K562 (cell line): Measurements from ENCODE around the gene ELMO3. TPM values are rescaled to one million over a fixed set of nuclear protein-coding genes. Genes with fewer than 3 reads are reported as not detected.

ENCODE experiments used
- ATAC-seq: fragments of 200-7000 bp; cut with Tn5 transposase; 3 replicates; pipeline ENCODE4 v1.9.1; 2020; ENCODE audit warnings: moderate library complexity
- BruUV-seq: library from RNA; stranded (reverse); fragments of 400-500 nt; replicated peaks from 2 replicates; lab custom pipeline; 2021; lab: Mats Ljungman, UMichigan
- CTCF ChIA-PET: fragments of 300-600 bp; formaldehyde crosslinking; extraction: SDS; loops from one replicate; lab custom pipeline; 2021; ENCODE audit warnings: low intra/inter-chr PET ratio; lab: Yijun Ruan, JAX
- POLR2A ChIA-PET: fragments of 300-600, 350-650 bp; sonication (Branson Sonifier 250); formaldehyde crosslinking; extraction: SDS; loops from one replicate; lab custom pipeline; 2021; ENCODE audit warnings: antibody characterized with exemption, inconsistent platforms; lab: Yijun Ruan, JAX
- DNase-seq, 4 experiments: peaks; one replicate each; pipeline versions ENCODE4 v3.0.0 to v3.0.0-alpha.2; 2011 to 2018; ENCODE audit warnings: low spot score in 3 of 4, mixed read lengths in 3 of 4; ENCODE audit errors: extremely low read depth in 1 of 4
- FAIRE-seq: peaks from 2 replicates; lab custom pipeline; 2011; peaks lifted over from hg19 to GRCh38; lab: Jason Lieb, UNC
- H2AFZ ChIP-seq: 2 replicates; pipeline ENCODE4 v1.6.0; 2011; ENCODE audit warnings: low read depth, low read length, control low read depth, inconsistent platforms
- H3K27ac ChIP-seq: fragments of 200-600 bp; 3 replicates; pipeline ENCODE4 v1.8.0; 2011; ENCODE audit warnings: low read depth, mild to moderate bottlenecking, control low read depth, inconsistent platforms, low read length, moderate library complexity, mixed read lengths; ENCODE audit errors: extremely low read depth
- H3K27me3 ChIP-seq, 2 experiments: fragments of 300-600 bp in 1 of 2; 2 replicates in 1 of 2; 3 replicates in 1 of 2; pipeline versions ENCODE4 v1.6.0 to v1.8.0; 2011; ENCODE audit warnings: inconsistent platforms in 2 of 2, low read length in 2 of 2, mild to moderate bottlenecking in 1 of 2, mixed read lengths in 1 of 2, moderate library complexity in 1 of 2; ENCODE audit not compliant: control insufficient read depth in 2 of 2, insufficient read depth in 2 of 2
- H3K36me3 ChIP-seq: fragments of 300-600 bp; 3 replicates; pipeline ENCODE4 v1.8.0; 2011; ENCODE audit warnings: mild to moderate bottlenecking, low read length, inconsistent platforms; ENCODE audit not compliant: control insufficient read depth, insufficient read depth
- H3K4me1 ChIP-seq, 2 experiments: fragments of 200-600 bp in 1 of 2; replicated peaks in 1 of 2; 2 replicates in 1 of 2; 3 replicates in 1 of 2; pipeline versions ENCODE4 v1.5.1 to v1.8.0; 2011; ENCODE audit warnings: inconsistent platforms in 2 of 2, low read length in 2 of 2, mild to moderate bottlenecking in 1 of 2, mixed read lengths in 1 of 2, moderate library complexity in 1 of 2; ENCODE audit not compliant: control insufficient read depth in 2 of 2, insufficient read depth in 2 of 2
- H3K4me2 ChIP-seq: 2 replicates; pipeline ENCODE4 v1.6.1; 2011; ENCODE audit warnings: low read length, control low read depth, inconsistent platforms, mixed read lengths; ENCODE audit not compliant: insufficient read depth
- H3K4me3 ChIP-seq: fragments of 200-600 bp; sonication (generic), shearing (Covaris generic); 2 replicates; pipeline ENCODE4 v1.5.1; 2016; ENCODE audit warnings: control low read depth, inconsistent platforms
- H3K79me2 ChIP-seq: fragments of 200-600 bp; 3 replicates; pipeline ENCODE4 v1.8.0; 2011; ENCODE audit warnings: low read length, inconsistent platforms; ENCODE audit not compliant: control insufficient read depth, insufficient read depth
- H3K9ac ChIP-seq, 2 experiments: 2 replicates each; pipeline versions ENCODE4 v1.6.0 to v1.6.1; 2011; ENCODE audit warnings: low read depth in 2 of 2, low read length in 2 of 2, control low read depth in 1 of 2, inconsistent platforms in 1 of 2, mild to moderate bottlenecking in 1 of 2, mixed read lengths in 1 of 2; ENCODE audit not compliant: insufficient read depth in 1 of 2
- H3K9me1 ChIP-seq: one replicate; pipeline ENCODE4 v1.6.0; 2011; ENCODE audit warnings: inconsistent platforms, mild to moderate bottlenecking, low read length, moderate library complexity; ENCODE audit not compliant: control insufficient read depth, insufficient read depth
- H3K9me3 ChIP-seq: replicated peaks from 2 replicates; pipeline ENCODE4 v1.5.1; 2011; ENCODE audit warnings: low read depth, low read length, inconsistent platforms; ENCODE audit not compliant: control insufficient read depth, insufficient read depth
- H4K20me1 ChIP-seq: replicated peaks from 2 replicates; pipeline ENCODE4 v1.6.1; 2011; ENCODE audit warnings: low read length, inconsistent platforms, mixed read lengths; ENCODE audit not compliant: control insufficient read depth, insufficient read depth
- CBX3 ChIP-seq, 2 experiments: IDR thresholded peaks; 1 replicate in 1 of 2; 2 replicates in 1 of 2; pipeline ENCODE4 v1.6.1; 2012; ENCODE audit warnings: inconsistent platforms in 2 of 2, low read length in 2 of 2, borderline replicate concordance in 1 of 2, control low read depth in 1 of 2
- CCAR2 ChIP-seq: fragments of 200-400 bp; formaldehyde crosslinking; IDR thresholded peaks from 2 replicates; pipeline ENCODE4 v1.6.1; 2017; ENCODE audit warnings: mild to moderate bottlenecking, low read depth, low read length
- GABPA ChIP-seq: fragments of 200-800 bp; sonication (Bioruptor generic); conservative IDR thresholded peaks from 2 replicates; pipeline ENCODE4 v1.6.1; 2016; ENCODE audit warnings: low read depth, missing genetic modification characterization, missing compliant biosample characterization
- MCM3 ChIP-seq: fragments of 450-650 bp; IDR thresholded peaks from 2 replicates; pipeline ENCODE4 v1.6.1; 2016
- PHB ChIP-seq: fragments of 250-450 bp; sonication (Bioruptor Pico); IDR thresholded peaks from 2 replicates; pipeline ENCODE4 v1.5.0; 2021
- POU5F1 ChIP-seq: fragments of 150-350 bp; IDR thresholded peaks from 2 replicates; pipeline ENCODE4 v1.6.1; 2014; ENCODE audit warnings: borderline replicate concordance, low read length, low read depth, mild to moderate bottlenecking; ENCODE audit not compliant: partially characterized antibody
- SIN3B ChIP-seq: fragments of 450-650 bp; IDR thresholded peaks from 2 replicates; pipeline ENCODE4 v1.6.1; 2017; ENCODE audit warnings: low read depth, mild to moderate bottlenecking, moderate library complexity
- SMAD2 ChIP-seq: fragments of 150-350 bp; IDR thresholded peaks from 2 replicates; pipeline ENCODE4 v1.6.1; 2014; ENCODE audit warnings: low read depth, mild to moderate bottlenecking, low read length
- ZNF76 ChIP-seq: fragments of 250-450 bp; sonication (Bioruptor Pico); IDR thresholded peaks from 2 replicates; pipeline ENCODE4 v1.4.0; 2020; ENCODE audit warnings: mild to moderate bottlenecking, moderate library complexity, borderline replicate concordance
- ZNF778 ChIP-seq: fragments of 450-650 bp; formaldehyde crosslinking; IDR thresholded peaks from 2 replicates; pipeline ENCODE4 v1.4.0; 2020; ENCODE audit warnings: mild to moderate bottlenecking, moderate library complexity
- WGBS: fragments of 100-300 bp; shearing (Covaris generic); methylation state at CpG from one replicate; pipeline ENCODE4 v1.1.6; 2016; ENCODE audit warnings: low coverage, mixed read lengths; ENCODE audit not compliant: insufficient coverage; ENCODE audit errors: missing lambda C conversion rate; 5-methylcytosine and 5-hydroxymethylcytosine counted together
- in situ Hi-C: fragments of 300-500 bp; cut with MboI; formaldehyde crosslinking; loops from 4 replicates; pipeline ENCODE4 v1.15.0; 2018; ENCODE audit warnings: inconsistent platforms, mixed read lengths
- intact Hi-C: fragments of 100-400 bp; cut with micrococcal nuclease; formaldehyde crosslinking; loops from 2 replicates; pipeline ENCODE4 v1.14.2; 2022
- polyA plus RNA-seq, 8 experiments: library from polyadenylated mRNA; depleted of rRNA in 4 of 8; stranded (reverse) in 5 of 8; unstranded in 3 of 8; fragments of >200 nt; fragmentation: Nextera tagmentation in 2 of 8; fragmentation: Illumina TruSeq in 1 of 8; extraction: Ambion mirVana in 2 of 8; extraction: Trizol in 1 of 8; gene quantifications; 2 replicates each; pipeline versions ENCODE4 v1.2.1 to v1.2.3, GENCODE V29; 2011 to 2014; ENCODE audit warnings: inconsistent platforms in 1 of 8, missing spikeins in 1 of 8
- total RNA-seq, 7 experiments: library from RNA; depleted of rRNA in 6 of 7; stranded (reverse); fragments of >200 nt in 6 of 7; fragmentation: Illumina TruSeq in 2 of 7; extraction: Trizol in 2 of 7; gene quantifications; 2 replicates each; pipeline versions ENCODE4 v1.2.1 to v1.2.3, GENCODE V29; 2011 to 2021; ENCODE audit warnings: low replicate concordance in 1 of 7
- TF ChIP-seq, protein P1 (sequence below): IDR thresholded peaks from 2 replicates; pipeline ENCODE4 v1.6.1; 2011; ENCODE audit warnings: borderline replicate concordance, low read depth, mild to moderate bottlenecking, moderate library complexity, low read length; ENCODE audit not compliant: insufficient read depth, poor library complexity, severe bottlenecking
- TF ChIP-seq, protein P2 (sequence below), 2 experiments: fragments of 250-450 bp in 1 of 2; fragments of 450-650 bp in 1 of 2; sonication (Bioruptor Pico) in 1 of 2; IDR thresholded peaks; 2 replicates each; pipeline versions ENCODE4 v1.6.1 to v1.8.0; 2016 to 2021; ENCODE audit warnings: mild to moderate bottlenecking in 2 of 2, moderate library complexity in 2 of 2, missing compliant biosample characterization in 1 of 2, missing genetic modification characterization in 1 of 2
- TF ChIP-seq, protein P3 (sequence below), 2 experiments: fragments of 450-650 bp in 1 of 2; sonication (generic) in 1 of 2; formaldehyde crosslinking in 1 of 2; IDR thresholded peaks in 1 of 2; conservative IDR thresholded peaks in 1 of 2; 2 replicates each; pipeline versions ENCODE4 v1.6.1 to v1.8.1; 2016 to 2023; ENCODE audit warnings: mild to moderate bottlenecking in 2 of 2, moderate library complexity in 2 of 2, inconsistent platforms in 1 of 2, missing genetic modification reagents in 1 of 2
- TF ChIP-seq, protein P4 (sequence below): fragments of 250-450 bp; sonication (Bioruptor Pico); IDR thresholded peaks from 2 replicates; pipeline ENCODE4 v1.5.0; 2020; ENCODE audit warnings: mild to moderate bottlenecking, borderline replicate concordance

Gene ELMO3
- total and polyA plus RNA-seq, 9 of the 15 experiments (the other 6 are each of a cell fraction or from before 2014, with no cell fraction given), result 0.04 to 5.1 (median 1.5) TPM

DNA sequence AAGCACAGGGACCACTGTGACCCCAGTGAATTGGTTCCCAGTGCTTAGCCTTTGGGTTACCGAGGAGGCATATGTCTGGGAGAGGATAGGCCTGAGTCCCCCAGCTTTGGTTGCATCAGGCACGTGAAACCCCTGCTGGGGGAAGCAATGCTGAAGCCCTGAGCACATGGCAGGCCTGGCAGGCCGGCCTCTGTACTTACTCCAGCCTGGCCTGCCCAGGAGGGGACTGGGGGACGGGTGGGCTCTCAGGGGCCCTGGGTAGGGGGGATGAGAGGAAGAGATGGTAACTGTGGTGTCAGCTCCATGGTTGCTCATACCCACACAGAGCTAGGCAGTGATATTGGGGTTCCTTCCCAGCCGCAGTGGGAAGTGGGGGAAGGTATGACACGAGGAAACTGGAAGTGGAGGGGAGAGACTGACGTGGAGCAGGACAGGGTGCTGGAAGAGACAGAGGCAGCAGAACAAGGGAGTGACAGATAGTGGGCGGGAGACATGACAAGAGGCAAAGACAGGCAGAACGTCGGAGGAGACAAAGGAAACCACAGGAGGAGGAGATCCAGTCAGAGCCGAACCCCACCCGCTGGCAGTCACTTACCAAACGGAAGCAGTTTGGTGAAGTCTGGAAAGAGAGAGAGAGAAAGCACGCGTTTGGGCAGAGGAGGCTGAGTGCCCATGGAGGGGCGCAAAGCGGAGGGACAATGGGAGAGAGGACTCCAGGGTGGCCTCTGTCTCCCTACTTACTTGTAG lies 37.1 kb downstream of the ELMO3 start:
- Histone ChIP-seq H3K9me1 (no peaks in the 10 kb centered on the region), H3K36me3 (peaks cover 89% of the 10 kb centered on the region; the same call in 2 of the 3 replicates), H3K79me2 (peaks cover 25% of the 10 kb centered on the region), H3K9me3 (no peaks in the 10 kb centered on the region), H3K27ac (peak overlapping the region; percentile 43; the same call in 2 of the 3 replicates), H3K4me2 (peak overlapping the region; percentile 48), H2AFZ (no peak overlapping the region), H3K9ac (peak overlapping the region in 1 of 2 experiments; percentile 33; a peak in 2 of 4 replicates), H3K4me1 (peaks cover 20 to 33% of the 10 kb centered on the region in 2 experiments), H3K4me3 (no peak overlapping the region), H3K27me3 (no peaks in the 10 kb centered on the region), H4K20me1 (peaks cover 4% of the 10 kb centered on the region)
- CTCF ChIA-PET, result interaction anchor here (0.6 kb wide), 1 partner anchor 208 kb away, joined by 5 read pairs; no protein-coding TSS in a partner anchor
- FAIRE-seq (peak; percentile 19), DNase-seq (peak in 2 of 4 experiments; percentile 23 to 35), ATAC-seq (no peak)
- BruUV-seq, result no TSS peak
- POLR2A ChIA-PET, result interaction anchor here (0.6 to 4.3 kb wide), 7 partner anchors 9 to 74 kb away, joined by 3 to 31 read pairs (median 4); partner anchors contain the start of genes SLC9A5 and TMEM208
- in situ Hi-C loops, result no loop called here
- 57% methylated on average over 15 of the region's 17 CpGs for WGBS
- intact Hi-C loops, result loop anchor here (5.0 kb wide), 1 partner anchor 41 kb away; the partner anchor contains the start of gene PLEKHG4
- TF ChIP-seq CBX3 (IDR thresholded peaks at IDR 0.05; ENCODE audit: borderline replicate concordance in 1 of 2, low read length in 2 of 2) (no peak), SIN3B (no peak), PHB (CRISPR knock-in tag) (no peak), MCM3 (no peak), ZNF76 (CRISPR knock-in tag) (no peak), CCAR2 (no peak), ZNF778 (CRISPR knock-in tag) (no peak), SMAD2 (no peak), POU5F1 (no peak), GABPA (tag) (no peak)
- TF ChIP-seq, protein P1, sequence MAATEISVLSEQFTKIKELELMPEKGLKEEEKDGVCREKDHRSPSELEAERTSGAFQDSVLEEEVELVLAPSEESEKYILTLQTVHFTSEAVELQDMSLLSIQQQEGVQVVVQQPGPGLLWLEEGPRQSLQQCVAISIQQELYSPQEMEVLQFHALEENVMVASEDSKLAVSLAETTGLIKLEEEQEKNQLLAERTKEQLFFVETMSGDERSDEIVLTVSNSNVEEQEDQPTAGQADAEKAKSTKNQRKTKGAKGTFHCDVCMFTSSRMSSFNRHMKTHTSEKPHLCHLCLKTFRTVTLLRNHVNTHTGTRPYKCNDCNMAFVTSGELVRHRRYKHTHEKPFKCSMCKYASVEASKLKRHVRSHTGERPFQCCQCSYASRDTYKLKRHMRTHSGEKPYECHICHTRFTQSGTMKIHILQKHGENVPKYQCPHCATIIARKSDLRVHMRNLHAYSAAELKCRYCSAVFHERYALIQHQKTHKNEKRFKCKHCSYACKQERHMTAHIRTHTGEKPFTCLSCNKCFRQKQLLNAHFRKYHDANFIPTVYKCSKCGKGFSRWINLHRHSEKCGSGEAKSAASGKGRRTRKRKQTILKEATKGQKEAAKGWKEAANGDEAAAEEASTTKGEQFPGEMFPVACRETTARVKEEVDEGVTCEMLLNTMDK, result no peak
- TF ChIP-seq, protein P2, sequence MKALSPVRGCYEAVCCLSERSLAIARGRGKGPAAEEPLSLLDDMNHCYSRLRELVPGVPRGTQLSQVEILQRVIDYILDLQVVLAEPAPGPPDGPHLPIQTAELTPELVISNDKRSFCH (CRISPR knock-in tag; IDR thresholded peaks at IDR 0.05), result no peak
- TF ChIP-seq, protein P2 (tag; IDR thresholded peaks at IDR 0.05), result no peak
- TF ChIP-seq, protein P3, sequence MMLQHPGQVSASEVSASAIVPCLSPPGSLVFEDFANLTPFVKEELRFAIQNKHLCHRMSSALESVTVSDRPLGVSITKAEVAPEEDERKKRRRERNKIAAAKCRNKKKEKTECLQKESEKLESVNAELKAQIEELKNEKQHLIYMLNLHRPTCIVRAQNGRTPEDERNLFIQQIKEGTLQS (IDR thresholded peaks at IDR 0.05), result no peak
- TF ChIP-seq, protein P3 (CRISPR knock-in tag; conservative IDR thresholded peaks at IDR 0.05), result no peak
- TF ChIP-seq, protein P4, sequence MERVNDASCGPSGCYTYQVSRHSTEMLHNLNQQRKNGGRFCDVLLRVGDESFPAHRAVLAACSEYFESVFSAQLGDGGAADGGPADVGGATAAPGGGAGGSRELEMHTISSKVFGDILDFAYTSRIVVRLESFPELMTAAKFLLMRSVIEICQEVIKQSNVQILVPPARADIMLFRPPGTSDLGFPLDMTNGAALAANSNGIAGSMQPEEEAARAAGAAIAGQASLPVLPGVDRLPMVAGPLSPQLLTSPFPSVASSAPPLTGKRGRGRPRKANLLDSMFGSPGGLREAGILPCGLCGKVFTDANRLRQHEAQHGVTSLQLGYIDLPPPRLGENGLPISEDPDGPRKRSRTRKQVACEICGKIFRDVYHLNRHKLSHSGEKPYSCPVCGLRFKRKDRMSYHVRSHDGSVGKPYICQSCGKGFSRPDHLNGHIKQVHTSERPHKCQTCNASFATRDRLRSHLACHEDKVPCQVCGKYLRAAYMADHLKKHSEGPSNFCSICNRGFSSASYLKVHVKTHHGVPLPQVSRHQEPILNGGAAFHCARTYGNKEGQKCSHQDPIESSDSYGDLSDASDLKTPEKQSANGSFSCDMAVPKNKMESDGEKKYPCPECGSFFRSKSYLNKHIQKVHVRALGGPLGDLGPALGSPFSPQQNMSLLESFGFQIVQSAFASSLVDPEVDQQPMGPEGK (CRISPR knock-in tag), result no peak
